PC-9 (cell line): ENCODE measurements around the gene GCH1.

Experiments used
- EZH2 ChIP-seq: fragments of 200-600 bp; sonication (generic); IDR thresholded peaks from 2 replicates; pipeline ENCODE4 v1.8.0; 2017; ENCODE audit warnings: antibody characterized with exemption, low read depth
- TF ChIP-seq, protein P1 (sequence below): fragments of 200-600 bp; sonication (generic); conservative IDR thresholded peaks from 2 replicates; pipeline ENCODE4 v1.6.1; 2017; ENCODE audit warnings: mixed run types, antibody characterized with exemption, mild to moderate bottlenecking, moderate library complexity

DNA sequence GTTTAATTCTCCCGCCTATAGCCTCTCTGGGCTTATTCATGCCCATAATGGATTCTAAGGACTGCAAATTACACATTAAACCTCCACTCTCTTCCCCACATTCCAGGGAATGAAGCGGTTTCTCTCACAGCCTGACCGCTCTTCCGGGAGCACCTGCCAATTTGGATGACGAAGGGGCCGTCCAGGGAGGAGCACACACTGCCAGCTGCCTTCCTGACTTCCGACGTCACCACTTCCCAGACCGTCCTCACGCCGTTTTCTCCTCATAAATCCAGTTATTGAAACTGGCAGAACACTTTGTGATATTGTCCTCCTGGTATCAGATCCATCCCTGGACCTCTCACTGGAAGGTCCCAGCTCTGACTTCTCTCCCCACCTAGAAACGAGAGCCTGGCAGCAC is 87.6 kb downstream of the GCH1 start:
- TF ChIP-seq, protein P1, sequence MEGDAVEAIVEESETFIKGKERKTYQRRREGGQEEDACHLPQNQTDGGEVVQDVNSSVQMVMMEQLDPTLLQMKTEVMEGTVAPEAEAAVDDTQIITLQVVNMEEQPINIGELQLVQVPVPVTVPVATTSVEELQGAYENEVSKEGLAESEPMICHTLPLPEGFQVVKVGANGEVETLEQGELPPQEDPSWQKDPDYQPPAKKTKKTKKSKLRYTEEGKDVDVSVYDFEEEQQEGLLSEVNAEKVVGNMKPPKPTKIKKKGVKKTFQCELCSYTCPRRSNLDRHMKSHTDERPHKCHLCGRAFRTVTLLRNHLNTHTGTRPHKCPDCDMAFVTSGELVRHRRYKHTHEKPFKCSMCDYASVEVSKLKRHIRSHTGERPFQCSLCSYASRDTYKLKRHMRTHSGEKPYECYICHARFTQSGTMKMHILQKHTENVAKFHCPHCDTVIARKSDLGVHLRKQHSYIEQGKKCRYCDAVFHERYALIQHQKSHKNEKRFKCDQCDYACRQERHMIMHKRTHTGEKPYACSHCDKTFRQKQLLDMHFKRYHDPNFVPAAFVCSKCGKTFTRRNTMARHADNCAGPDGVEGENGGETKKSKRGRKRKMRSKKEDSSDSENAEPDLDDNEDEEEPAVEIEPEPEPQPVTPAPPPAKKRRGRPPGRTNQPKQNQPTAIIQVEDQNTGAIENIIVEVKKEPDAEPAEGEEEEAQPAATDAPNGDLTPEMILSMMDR = no peak
- TF ChIP-seq EZH2 = no peak
